Prostate gland (tissue), 2 donors: ENCODE measurements around the gene FSD1L.

ENCODE experiments used
- POLR2A ChIP-seq: fragments of 450-650 bp; IDR thresholded peaks from one replicate; pipeline ENCODE4 v1.6.1; 2016; ENCODE audit warnings: antibody characterized with exemption, mild to moderate bottlenecking
- POLR2AphosphoS5 ChIP-seq: sonication (generic); formaldehyde crosslinking; IDR thresholded peaks from one replicate; pipeline ENCODE4 v1.6.1; 2017; ENCODE audit warnings: antibody characterized with exemption
- TF ChIP-seq, protein P1 (sequence below), 4 experiments: fragments of 200-600 bp in 2 of 4; fragments of 450-650 bp in 2 of 4; sonication (generic) in 2 of 4; IDR thresholded peaks; 1 replicate in 3 of 4; 2 replicates in 1 of 4; pipeline ENCODE4 v1.5.1; 2016 to 2019; ENCODE audit warnings: antibody characterized with exemption in 4 of 4, mild to moderate bottlenecking in 2 of 4, moderate library complexity in 2 of 4

DNA sequence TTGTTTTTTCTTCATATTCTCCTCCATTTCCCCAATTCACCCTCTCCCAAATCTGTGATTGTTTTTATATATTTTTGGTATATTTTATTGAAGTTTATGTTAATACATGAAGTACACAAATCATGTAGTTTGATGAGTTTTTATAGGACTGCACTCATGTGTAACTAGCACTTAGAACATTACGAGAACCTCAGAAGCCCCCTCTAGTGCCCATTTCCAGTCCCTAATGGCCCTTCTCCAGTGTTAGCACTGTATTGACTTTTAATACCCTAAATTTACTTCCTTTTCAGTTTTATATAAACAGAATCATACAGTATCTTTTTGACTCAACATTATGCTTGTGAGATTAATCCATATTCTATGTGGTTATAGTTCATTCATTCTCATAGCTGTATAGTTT lies 91.6 kb downstream of the FSD1L start:
- no peak for TF ChIP-seq POLR2A
- TF ChIP-seq, protein P1, sequence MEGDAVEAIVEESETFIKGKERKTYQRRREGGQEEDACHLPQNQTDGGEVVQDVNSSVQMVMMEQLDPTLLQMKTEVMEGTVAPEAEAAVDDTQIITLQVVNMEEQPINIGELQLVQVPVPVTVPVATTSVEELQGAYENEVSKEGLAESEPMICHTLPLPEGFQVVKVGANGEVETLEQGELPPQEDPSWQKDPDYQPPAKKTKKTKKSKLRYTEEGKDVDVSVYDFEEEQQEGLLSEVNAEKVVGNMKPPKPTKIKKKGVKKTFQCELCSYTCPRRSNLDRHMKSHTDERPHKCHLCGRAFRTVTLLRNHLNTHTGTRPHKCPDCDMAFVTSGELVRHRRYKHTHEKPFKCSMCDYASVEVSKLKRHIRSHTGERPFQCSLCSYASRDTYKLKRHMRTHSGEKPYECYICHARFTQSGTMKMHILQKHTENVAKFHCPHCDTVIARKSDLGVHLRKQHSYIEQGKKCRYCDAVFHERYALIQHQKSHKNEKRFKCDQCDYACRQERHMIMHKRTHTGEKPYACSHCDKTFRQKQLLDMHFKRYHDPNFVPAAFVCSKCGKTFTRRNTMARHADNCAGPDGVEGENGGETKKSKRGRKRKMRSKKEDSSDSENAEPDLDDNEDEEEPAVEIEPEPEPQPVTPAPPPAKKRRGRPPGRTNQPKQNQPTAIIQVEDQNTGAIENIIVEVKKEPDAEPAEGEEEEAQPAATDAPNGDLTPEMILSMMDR (IDR thresholded peaks at IDR 0.05) = no peak
- no peak for TF ChIP-seq POLR2AphosphoS5
